Activated naive CD4-positive, alpha-beta T cell treated with anti-CD3 and anti-CD28 coated beads, Interleukin-2, amount 50 U/mL, for 16 hours (primary cell): Measurements from ENCODE around the gene COMMD1.

Source experiments
- DNase-seq: peaks from one replicate; pipeline ENCODE4 v3.0.0-alpha.2; 2020

The COMMD1 gene

GRCh38 chr2:62184512-62185230 lies 279.2 kb downstream of the COMMD1 start:
- no peak for DNase-seq
